A549 (cell line): ENCODE data around the gene AUTS2. TPM values are rescaled to one million over a fixed set of nuclear protein-coding genes. Genes with fewer than 3 reads are reported as not detected.

Source experiments
- ATAC-seq, 2 experiments: fragments of 200-7000 bp in 1 of 2; fragments of >200 bp in 1 of 2; cut with Nextera tagmentation in 1 of 2; cut with Tn5 transposase in 1 of 2; 3 replicates each; pipeline versions ENCODE4 v1.8.0 to v1.9.1; 2018 to 2020; ENCODE audit warnings: mild to moderate bottlenecking in 1 of 2, moderate library complexity in 1 of 2
- CTCF ChIA-PET: fragments of 300-600 bp; sonication (Branson Sonifier 250); formaldehyde crosslinking; extraction: SDS; loops from one replicate; lab custom pipeline; 2021; ENCODE audit warnings: antibody characterized with exemption, inconsistent platforms; lab: Yijun Ruan, JAX
- POLR2A ChIA-PET: fragments of 350-600 bp; formaldehyde crosslinking; extraction: SDS; loops from one replicate; lab custom pipeline; 2021; ENCODE audit warnings: antibody characterized with exemption, inconsistent platforms; lab: Yijun Ruan, JAX
- DNase-seq, 2 experiments: peaks; one replicate each; pipeline versions ENCODE4 v3.0.0 to v3.0.0-alpha.2; 2011 to 2016; ENCODE audit warnings: low read depth in 1 of 2, low spot score in 1 of 2
- FAIRE-seq: peaks from 2 replicates; lab custom pipeline; 2011; peaks lifted over from hg19 to GRCh38; lab: Jason Lieb, UNC
- H3K27ac ChIP-seq, 2 experiments: fragments of >200 bp; sonication (Bioruptor Twin); formaldehyde crosslinking; 3 replicates each; pipeline ENCODE4 v1.5.1; 2016 to 2017
- H3K4me1 ChIP-seq: fragments of >200 bp; sonication (Bioruptor Twin); formaldehyde crosslinking; 3 replicates; pipeline ENCODE4 v1.6.1; 2016
- H3K4me2 ChIP-seq: fragments of >200 bp; sonication (Bioruptor Twin); formaldehyde crosslinking; 3 replicates; pipeline ENCODE4 v1.6.1; 2016
- H3K4me3 ChIP-seq: fragments of >200 bp; sonication (Bioruptor Twin); formaldehyde crosslinking; 3 replicates; pipeline ENCODE4 v1.5.1; 2016
- H3K9me3 ChIP-seq: fragments of >200 bp; sonication (Bioruptor Twin); formaldehyde crosslinking; 3 replicates; pipeline ENCODE4 v1.6.1; 2016
- BHLHE40 ChIP-seq: IDR thresholded peaks from 2 replicates; pipeline ENCODE4 v1.6.1; 2012; ENCODE audit warnings: low read depth, low read length, inconsistent platforms
- CBX2 ChIP-seq: fragments of 200-600 bp; sonication (generic); IDR thresholded peaks from 2 replicates; pipeline ENCODE4 v1.6.1; 2016; ENCODE audit warnings: low read depth, mild to moderate bottlenecking, borderline replicate concordance
- CEBPB ChIP-seq, 2 experiments: fragments of >200 bp in 1 of 2; sonication (Bioruptor Twin) in 1 of 2; formaldehyde crosslinking in 1 of 2; IDR thresholded peaks; 2 replicates each; pipeline ENCODE4 v1.6.1; 2012 to 2016
- FOSB ChIP-seq: fragments of 250-450 bp; sonication (Bioruptor Pico); IDR thresholded peaks from 2 replicates; pipeline ENCODE4 v1.5.0; 2020; ENCODE audit warnings: mild to moderate bottlenecking, moderate library complexity
- FOSL2 ChIP-seq, 2 experiments: fragments of 450-650 bp in 1 of 2; fragments of >200 bp in 1 of 2; sonication (Bioruptor Twin) in 1 of 2; formaldehyde crosslinking; IDR thresholded peaks; 2 replicates each; pipeline versions ENCODE4 v1.5.0 to v1.6.1; 2016 to 2020; ENCODE audit warnings: mild to moderate bottlenecking in 1 of 2, moderate library complexity in 1 of 2
- HDAC2 ChIP-seq: fragments of 200-600 bp; sonication (generic); IDR thresholded peaks from 2 replicates; pipeline ENCODE4 v1.6.1; 2016
- HOXA7 ChIP-seq: fragments of 250-450 bp; sonication (Bioruptor Pico); IDR thresholded peaks from 2 replicates; pipeline ENCODE4 v1.5.0; 2020; ENCODE audit warnings: mild to moderate bottlenecking, moderate library complexity
- HOXB13 ChIP-seq: fragments of 250-450 bp; sonication (Bioruptor Pico); IDR thresholded peaks from 2 replicates; pipeline ENCODE4 v1.5.0; 2020; ENCODE audit warnings: low read depth, mild to moderate bottlenecking, moderate library complexity
- HOXB5 ChIP-seq: fragments of 250-450 bp; sonication (Bioruptor Pico); IDR thresholded peaks from 2 replicates; pipeline ENCODE4 v1.5.0; 2020; ENCODE audit warnings: mild to moderate bottlenecking, moderate library complexity
- KDM1A ChIP-seq: fragments of 200-600 bp; sonication (generic); IDR thresholded peaks from 2 replicates; pipeline ENCODE4 v1.6.1; 2016; ENCODE audit warnings: low read depth, mild to moderate bottlenecking
- MAZ ChIP-seq: fragments of 150-350 bp; IDR thresholded peaks from 2 replicates; pipeline ENCODE4 v1.6.1; 2014; ENCODE audit warnings: antibody characterized with exemption, low read depth, low read length, borderline replicate concordance
- NFE2L2 ChIP-seq: fragments of 150-350 bp; conservative IDR thresholded peaks from 2 replicates; pipeline ENCODE4 v1.6.1; 2014; ENCODE audit warnings: low read length
- PHF8 ChIP-seq: fragments of 200-600 bp; sonication (generic); IDR thresholded peaks from 2 replicates; pipeline ENCODE4 v1.6.1; 2016; ENCODE audit warnings: low read depth, mild to moderate bottlenecking, antibody characterized with exemption, moderate library complexity, borderline replicate concordance
- POLR2A ChIP-seq: IDR thresholded peaks from 2 replicates; pipeline ENCODE4 v1.6.1; 2012; ENCODE audit warnings: mild to moderate bottlenecking, low read length
- RCOR1 ChIP-seq: fragments of 150-350 bp; IDR thresholded peaks from 2 replicates; pipeline ENCODE4 v1.6.1; 2014; ENCODE audit warnings: antibody characterized with exemption, low read length, low read depth
- RFX5 ChIP-seq: fragments of 450-650 bp; IDR thresholded peaks from 2 replicates; pipeline ENCODE4 v1.7.1; 2014; ENCODE audit warnings: antibody characterized with exemption, mild to moderate bottlenecking, moderate library complexity
- RNF2 ChIP-seq: fragments of 200-600 bp; sonication (generic); IDR thresholded peaks from 2 replicates; pipeline ENCODE4 v1.6.1; 2016; ENCODE audit warnings: low read depth, mild to moderate bottlenecking, antibody characterized with exemption, moderate library complexity, borderline replicate concordance
- TFCP2L1 ChIP-seq: fragments of 250-450 bp; sonication (Bioruptor Pico); IDR thresholded peaks from 2 replicates; pipeline ENCODE4 v1.5.0; 2021; ENCODE audit warnings: mild to moderate bottlenecking
- ZC3H11A ChIP-seq: fragments of 450-650 bp; IDR thresholded peaks from 2 replicates; pipeline ENCODE4 v1.6.1; 2014; ENCODE audit warnings: antibody characterized with exemption, mild to moderate bottlenecking
- ZFP36 ChIP-seq: fragments of 450-650 bp; IDR thresholded peaks from 2 replicates; pipeline ENCODE4 v1.6.1; 2014; ENCODE audit warnings: borderline replicate concordance; ENCODE audit not compliant: partially characterized antibody
- WGBS: methylation state at CpG from one replicate; pipeline ENCODE4 v1.1.6; 2017; ENCODE audit errors: missing lambda C conversion rate; 5-methylcytosine and 5-hydroxymethylcytosine counted together
- polyA plus RNA-seq, 4 experiments: library from polyadenylated mRNA; depleted of rRNA in 3 of 4; stranded (reverse); fragments of >200 nt; fragmentation: RNase III in 1 of 4; extraction: RNeasy Plus Mini Kit Qiagen cat#74134 plus additional on column Dnase treatment in 1 of 4; gene quantifications; 2 replicates in 3 of 4; 3 replicates in 1 of 4; pipeline ENCODE4 v1.2.3, GENCODE V29; 2011 to 2017
- TF ChIP-seq, protein P1 (sequence below): IDR thresholded peaks from 2 replicates; pipeline ENCODE4 v1.6.1; 2012
- TF ChIP-seq, protein P2 (sequence below): fragments of 200-600 bp; sonication (generic); IDR thresholded peaks from 2 replicates; pipeline ENCODE4 v1.6.1; 2016; ENCODE audit warnings: antibody characterized with exemption, mild to moderate bottlenecking, moderate library complexity
- TF ChIP-seq, protein P3 (sequence below): fragments of 250-450 bp; sonication (Bioruptor Pico); IDR thresholded peaks from 2 replicates; pipeline ENCODE4 v1.5.0; 2020; ENCODE audit warnings: low read depth, mild to moderate bottlenecking, moderate library complexity
- TF ChIP-seq, protein P4 (sequence below): IDR thresholded peaks from 2 replicates; pipeline ENCODE4 v1.6.1; 2012
- TF ChIP-seq, protein P5 (sequence below): fragments of 450-650 bp; IDR thresholded peaks from 2 replicates; pipeline ENCODE4 v1.6.1; 2014; ENCODE audit warnings: antibody characterized with exemption

The AUTS2 gene
- polyA plus RNA-seq, 2 of the 4 experiments (the other 2 are of a cell fraction), result 1.6 to 3.6 TPM

DNA sequence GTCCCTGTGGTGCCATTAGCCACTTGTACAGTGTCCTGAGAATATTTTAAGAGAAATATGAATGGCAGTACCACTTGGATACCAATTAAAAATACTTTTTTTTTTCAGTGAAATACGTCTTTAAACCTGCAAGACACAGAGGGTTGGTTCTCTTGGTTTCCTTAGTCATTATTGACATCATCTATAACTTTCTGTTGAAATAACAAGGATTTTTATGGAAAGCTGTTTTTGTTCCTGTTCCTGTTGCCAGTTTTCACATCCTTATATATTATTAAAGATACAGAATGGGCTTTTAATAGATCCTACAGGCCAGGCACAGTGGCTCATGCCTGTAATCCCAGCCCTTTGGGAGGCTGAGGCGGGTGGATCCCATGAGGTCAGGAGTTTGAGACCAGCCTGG lies 579.9 kb downstream of the AUTS2 start (continued):
- TF ChIP-seq, protein P1, sequence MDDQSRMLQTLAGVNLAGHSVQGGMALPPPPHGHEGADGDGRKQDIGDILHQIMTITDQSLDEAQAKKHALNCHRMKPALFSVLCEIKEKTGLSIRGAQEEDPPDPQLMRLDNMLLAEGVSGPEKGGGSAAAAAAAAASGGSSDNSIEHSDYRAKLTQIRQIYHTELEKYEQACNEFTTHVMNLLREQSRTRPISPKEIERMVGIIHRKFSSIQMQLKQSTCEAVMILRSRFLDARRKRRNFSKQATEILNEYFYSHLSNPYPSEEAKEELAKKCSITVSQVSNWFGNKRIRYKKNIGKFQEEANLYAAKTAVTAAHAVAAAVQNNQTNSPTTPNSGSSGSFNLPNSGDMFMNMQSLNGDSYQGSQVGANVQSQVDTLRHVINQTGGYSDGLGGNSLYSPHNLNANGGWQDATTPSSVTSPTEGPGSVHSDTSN, result no peak
- TF ChIP-seq BHLHE40, result no peak

DNA sequence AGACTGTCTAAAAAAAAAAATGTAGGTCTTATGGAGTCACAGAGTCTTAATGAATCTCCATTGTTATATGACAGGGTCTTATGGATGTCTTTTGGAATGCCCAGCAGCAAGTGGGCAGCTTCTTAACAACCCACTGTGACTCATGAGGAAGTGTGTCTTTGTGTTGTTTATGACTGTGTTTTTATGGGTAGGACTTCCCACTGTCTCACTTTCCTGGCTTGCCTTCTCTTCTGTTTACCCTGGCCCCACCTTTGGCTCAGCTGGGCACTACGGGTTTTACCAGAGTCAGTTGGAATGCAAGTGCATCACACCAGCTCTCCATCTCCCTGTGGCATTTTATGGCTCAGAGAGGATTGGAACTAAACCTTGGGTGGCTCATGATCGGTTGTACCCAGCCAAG lies 580.5 kb downstream of the AUTS2 start:
- H3K27ac ChIP-seq, result no peak overlapping the region
- H3K4me1 ChIP-seq, result peaks cover 6% of the 10 kb centered on the region; the same call in 1 of the 3 replicates
- H3K9me3 ChIP-seq, result no peaks in the 10 kb centered on the region
- peak; percentile 21 to 58 for DNase-seq
- ChIA-PET CTCF (no interaction called here), POLR2A (no interaction called here)
- TF ChIP-seq FOSL2 (IDR thresholded peaks at IDR 0.05) (no peak), FOSL2 (CRISPR knock-in tag; IDR thresholded peaks at IDR 0.05) (0 out of 2 replicates have a peak, but pooled peaks have one; percentile 33), BHLHE40 (no peak)
- H3K4me2 ChIP-seq, result peak overlapping the region; percentile 23; the same call in 2 of the 3 replicates
- no peak overlapping the region for H3K4me3 ChIP-seq
- no peak for FAIRE-seq
- peak in 1 of 2 experiments; percentile 62; a peak in 1 of 6 replicates for ATAC-seq
- WGBS, result 0% methylated on average over 2 of the region's 2 CpGs

DNA sequence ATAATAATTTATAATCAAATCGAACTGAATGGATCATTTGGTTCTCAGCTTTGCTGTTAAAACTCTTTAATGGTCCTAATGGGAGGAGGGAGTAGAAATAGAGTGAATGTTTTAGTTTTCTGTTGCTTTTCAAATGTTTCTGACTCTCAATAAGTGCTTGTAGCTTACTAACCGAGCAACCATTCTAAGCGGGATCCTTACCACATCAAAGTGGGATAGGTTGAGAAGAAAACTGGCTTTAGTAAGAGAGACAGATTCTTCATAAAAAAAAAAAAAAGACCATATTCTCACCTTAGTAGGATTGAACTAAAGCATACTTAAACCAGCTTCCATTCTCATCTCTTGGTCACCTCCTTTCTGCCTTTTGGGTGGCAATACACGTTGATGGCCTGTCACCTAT lies 584.2 kb downstream of the AUTS2 start:
- H3K4me1 ChIP-seq, result peaks cover 6% of the 10 kb centered on the region; the same call in 1 of the 3 replicates
- no peak for ATAC-seq
- no peak overlapping the region for H3K4me2 ChIP-seq
- H3K4me3 ChIP-seq, result no peak overlapping the region
- no peak for FAIRE-seq
- no peak for DNase-seq
- WGBS, result 7% methylated on average over 4 of the region's 4 CpGs
- CTCF ChIA-PET, result interaction anchor here (0.7 to 0.9 kb wide), 2 partner anchors 11 to 516 kb away, joined by 3 read pairs; no protein-coding TSS in a partner anchor
- POLR2A ChIA-PET, result no interaction called here
- H3K9me3 ChIP-seq, result no peaks in the 10 kb centered on the region
- TF ChIP-seq, protein P2, sequence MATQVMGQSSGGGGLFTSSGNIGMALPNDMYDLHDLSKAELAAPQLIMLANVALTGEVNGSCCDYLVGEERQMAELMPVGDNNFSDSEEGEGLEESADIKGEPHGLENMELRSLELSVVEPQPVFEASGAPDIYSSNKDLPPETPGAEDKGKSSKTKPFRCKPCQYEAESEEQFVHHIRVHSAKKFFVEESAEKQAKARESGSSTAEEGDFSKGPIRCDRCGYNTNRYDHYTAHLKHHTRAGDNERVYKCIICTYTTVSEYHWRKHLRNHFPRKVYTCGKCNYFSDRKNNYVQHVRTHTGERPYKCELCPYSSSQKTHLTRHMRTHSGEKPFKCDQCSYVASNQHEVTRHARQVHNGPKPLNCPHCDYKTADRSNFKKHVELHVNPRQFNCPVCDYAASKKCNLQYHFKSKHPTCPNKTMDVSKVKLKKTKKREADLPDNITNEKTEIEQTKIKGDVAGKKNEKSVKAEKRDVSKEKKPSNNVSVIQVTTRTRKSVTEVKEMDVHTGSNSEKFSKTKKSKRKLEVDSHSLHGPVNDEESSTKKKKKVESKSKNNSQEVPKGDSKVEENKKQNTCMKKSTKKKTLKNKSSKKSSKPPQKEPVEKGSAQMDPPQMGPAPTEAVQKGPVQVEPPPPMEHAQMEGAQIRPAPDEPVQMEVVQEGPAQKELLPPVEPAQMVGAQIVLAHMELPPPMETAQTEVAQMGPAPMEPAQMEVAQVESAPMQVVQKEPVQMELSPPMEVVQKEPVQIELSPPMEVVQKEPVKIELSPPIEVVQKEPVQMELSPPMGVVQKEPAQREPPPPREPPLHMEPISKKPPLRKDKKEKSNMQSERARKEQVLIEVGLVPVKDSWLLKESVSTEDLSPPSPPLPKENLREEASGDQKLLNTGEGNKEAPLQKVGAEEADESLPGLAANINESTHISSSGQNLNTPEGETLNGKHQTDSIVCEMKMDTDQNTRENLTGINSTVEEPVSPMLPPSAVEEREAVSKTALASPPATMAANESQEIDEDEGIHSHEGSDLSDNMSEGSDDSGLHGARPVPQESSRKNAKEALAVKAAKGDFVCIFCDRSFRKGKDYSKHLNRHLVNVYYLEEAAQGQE, result no peak
- TF ChIP-seq POLR2A, result no peak
- TF ChIP-seq HDAC2, result no peak
- TF ChIP-seq CBX2, result no peak
- TF ChIP-seq, protein P3, sequence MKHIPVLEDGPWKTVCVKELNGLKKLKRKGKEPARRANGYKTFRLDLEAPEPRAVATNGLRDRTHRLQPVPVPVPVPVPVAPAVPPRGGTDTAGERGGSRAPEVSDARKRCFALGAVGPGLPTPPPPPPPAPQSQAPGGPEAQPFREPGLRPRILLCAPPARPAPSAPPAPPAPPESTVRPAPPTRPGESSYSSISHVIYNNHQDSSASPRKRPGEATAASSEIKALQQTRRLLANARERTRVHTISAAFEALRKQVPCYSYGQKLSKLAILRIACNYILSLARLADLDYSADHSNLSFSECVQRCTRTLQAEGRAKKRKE, result no peak
- no peak for TF ChIP-seq BHLHE40
- no peak for TF ChIP-seq RCOR1
- no peak for TF ChIP-seq TFCP2L1
- no peak for TF ChIP-seq PHF8
- TF ChIP-seq RNF2, result no peak
- H3K27ac ChIP-seq, result no peak overlapping the region

DNA sequence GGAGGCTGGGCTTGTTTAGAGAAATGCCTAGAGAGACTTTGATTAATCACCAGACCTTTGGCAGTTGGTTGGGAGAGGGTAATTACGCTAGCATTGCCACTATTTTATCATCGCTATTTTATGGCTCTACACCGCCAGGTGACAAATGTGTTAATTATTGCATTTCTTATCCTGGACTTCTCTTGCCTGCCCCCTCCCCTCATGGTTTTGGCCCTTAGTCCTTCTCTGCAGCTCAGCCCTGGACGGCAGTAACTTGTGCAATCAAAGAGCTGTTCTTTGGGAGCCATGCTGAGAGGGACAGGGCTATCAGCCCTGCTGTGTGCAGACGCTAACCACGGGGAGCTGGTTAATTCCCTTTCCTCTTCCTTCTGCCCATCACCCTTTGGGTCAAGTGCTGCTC lies 585.0 kb downstream of the AUTS2 start:
- 52% methylated on average over 6 of the region's 6 CpGs for WGBS
- Histone ChIP-seq H3K4me3 (no peak overlapping the region), H3K9me3 (no peaks in the 10 kb centered on the region), H3K4me2 (no peak overlapping the region), H3K27ac (no peak overlapping the region), H3K4me1 (peaks cover 6% of the 10 kb centered on the region; the same call in 1 of the 3 replicates)
- ChIA-PET CTCF (interaction anchor here (1.3 kb wide), 1 partner anchor 10 kb away, joined by 5 read pairs; no protein-coding TSS in a partner anchor), POLR2A (no interaction called here)
- no peak for DNase-seq
- FAIRE-seq, result no peak
- no peak for ATAC-seq
- TF ChIP-seq HOXA7 (CRISPR knock-in tag) (no peak), NFE2L2 (no peak), ZC3H11A (no peak), ZFP36 (no peak), PHF8 (no peak), FOSB (CRISPR knock-in tag) (no peak), HOXB5 (CRISPR knock-in tag) (no peak), RCOR1 (no peak), MAZ (no peak), CEBPB (IDR thresholded peaks at IDR 0.05) (no peak), RFX5 (no peak), HOXB13 (CRISPR knock-in tag) (no peak), KDM1A (no peak)
- TF ChIP-seq, protein P4, sequence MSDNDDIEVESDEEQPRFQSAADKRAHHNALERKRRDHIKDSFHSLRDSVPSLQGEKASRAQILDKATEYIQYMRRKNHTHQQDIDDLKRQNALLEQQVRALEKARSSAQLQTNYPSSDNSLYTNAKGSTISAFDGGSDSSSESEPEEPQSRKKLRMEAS, result no peak
- TF ChIP-seq, protein P5, sequence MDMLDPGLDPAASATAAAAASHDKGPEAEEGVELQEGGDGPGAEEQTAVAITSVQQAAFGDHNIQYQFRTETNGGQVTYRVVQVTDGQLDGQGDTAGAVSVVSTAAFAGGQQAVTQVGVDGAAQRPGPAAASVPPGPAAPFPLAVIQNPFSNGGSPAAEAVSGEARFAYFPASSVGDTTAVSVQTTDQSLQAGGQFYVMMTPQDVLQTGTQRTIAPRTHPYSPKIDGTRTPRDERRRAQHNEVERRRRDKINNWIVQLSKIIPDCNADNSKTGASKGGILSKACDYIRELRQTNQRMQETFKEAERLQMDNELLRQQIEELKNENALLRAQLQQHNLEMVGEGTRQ, result no peak
- TF ChIP-seq, protein P3, result no peak
